ENCODE results near the gene SSU72.

GRCh38 chr1:1596493-1597274 is 22.0 kb upstream of the SSU72 start:
- TF ChIP-seq CTCF (IDR thresholded peaks at IDR 0.05), result no peak
- TF ChIP-seq POLR2AphosphoS5 (IDR thresholded peaks at IDR 0.05), result no peak
- TF ChIP-seq POLR2A (IDR thresholded peaks at IDR 0.05), result no peak
- no peak for TF ChIP-seq EP300 (IDR thresholded peaks at IDR 0.05)
